ENCODE results near the gene OR10A5.
"Not testable (repeated sequence)": the region's sequence is repeated elsewhere in the genome, so short reads cannot be mapped to it uniquely, and the experiment has no call there.

Gene OR10A5

GRCh38 chr11:6876325-6876724, 30.8 kb downstream of the OR10A5 start, which contains the start of gene OR10A4:
Gene OR10A4 (plus strand): TSS chr11:6876625. CDS start chr11:6876648, 23 bp downstream.
- DNase-seq, result no peak

- no peak for DNase-seq
Observed at GRCh38 chr11:6876914-6877313, 31.4 kb downstream of the OR10A5 start.

- no peak for DNase-seq
Observed at GRCh38 chr11:6882751-6883150, 37.3 kb downstream of the OR10A5 start.

- DNase-seq, result not testable (repeated sequence)
Observed at GRCh38 chr11:6887711-6888110, 42.2 kb downstream of the OR10A5 start.

GRCh38 chr11:6888830-6889229, 43.3 kb downstream of the OR10A5 start:
- DNase-seq, result no peak

GRCh38 chr11:6889835-6890234, 44.4 kb downstream of the OR10A5 start:
- DNase-seq, result no peak

- DNase-seq, result no peak
Observed at GRCh38 chr11:6892400-6892799, 46.9 kb downstream of the OR10A5 start, which contains the start of gene OR2D2. Gene OR2D2 (minus strand): TSS chr11:6892500. CDS start chr11:6892500, 0 bp downstream.

- DNase-seq, result no peak
Observed at GRCh38 chr11:6894097-6894496, 48.6 kb downstream of the OR10A5 start.

- DNase-seq, result no peak
Observed at GRCh38 chr11:6895010-6895409, 49.5 kb downstream of the OR10A5 start.
